GM19043 (cell line): ENCODE data around the gene ZRSR2.
"Not testable (repeated sequence)": the region's sequence is repeated elsewhere in the genome, so short reads cannot be mapped to it uniquely, and the experiment has no call there.

Experiments used
- ATAC-seq: cut with Tn5 transposase; IDR thresholded peaks from one replicate; pipeline ENCODE4 v1.9.1; 2021; ENCODE audit warnings: low read depth; ENCODE audit not compliant: unreplicated experiment

ZRSR2 gene

DNA sequence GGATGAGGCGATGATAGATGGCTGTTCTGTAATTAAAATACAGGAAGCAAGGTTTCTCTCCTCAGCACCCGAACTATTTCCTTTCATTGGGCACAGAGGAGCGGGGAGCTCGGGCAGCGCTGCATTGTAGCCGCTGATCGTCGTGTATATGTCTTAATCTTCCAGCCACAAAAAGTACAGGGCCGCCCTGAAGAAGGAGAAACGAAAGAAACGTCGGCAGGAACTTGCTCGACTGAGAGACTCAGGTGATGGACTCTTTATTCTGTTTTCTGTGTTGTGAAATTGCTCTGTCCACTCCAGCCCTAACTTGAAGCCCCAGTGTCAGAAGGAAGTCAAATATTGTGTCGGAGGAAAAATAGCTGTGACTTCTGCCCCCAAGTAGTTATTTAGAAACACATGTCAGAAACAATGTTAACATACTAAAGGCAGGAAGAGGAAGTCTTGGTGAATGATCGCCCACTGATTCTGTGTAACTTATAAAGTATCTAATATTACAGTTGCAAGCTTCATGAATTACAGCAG, 546 bp downstream of the ZRSR2 start:
- peak; percentile 5 for ATAC-seq

DNA sequence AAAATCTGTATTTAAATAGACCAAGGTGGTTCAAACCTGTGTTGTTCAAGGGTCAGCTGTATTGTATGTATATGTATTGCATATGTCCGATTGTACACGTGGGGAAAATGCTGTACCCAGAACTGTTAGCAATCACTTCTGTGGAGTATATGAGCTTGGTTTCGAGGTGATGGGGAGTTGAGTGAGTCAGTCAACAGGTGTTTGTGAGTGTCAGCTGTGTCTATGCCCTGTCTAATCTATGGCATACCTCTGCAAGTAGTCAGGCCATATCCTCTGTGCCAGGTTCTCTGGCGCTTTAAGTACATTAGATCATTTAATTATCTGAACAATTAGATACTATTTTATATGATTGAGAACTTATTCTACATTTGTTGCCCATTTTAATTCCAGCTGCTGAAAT, 7.4 kb downstream of the ZRSR2 start:
- no peak for ATAC-seq

DNA sequence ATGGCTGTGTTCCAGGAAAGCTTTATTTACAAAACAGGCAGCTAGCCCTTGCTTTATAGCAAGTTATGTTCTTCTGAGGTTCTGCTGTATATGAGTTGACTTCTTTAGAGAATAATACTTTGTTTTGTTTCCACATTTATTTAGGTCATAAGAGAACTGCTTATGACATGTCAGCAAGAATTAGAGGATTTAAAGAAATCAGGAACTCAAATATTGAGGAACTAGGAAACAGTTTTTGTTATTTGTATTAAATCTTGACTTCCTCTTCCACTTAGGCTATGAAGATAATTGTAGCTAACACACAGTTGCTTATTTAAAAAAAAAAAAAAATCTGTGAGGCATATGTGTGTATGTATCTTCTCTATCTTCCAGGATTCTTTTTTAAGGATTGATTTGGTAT, 14.3 kb downstream of the ZRSR2 start:
- ATAC-seq = no peak

DNA sequence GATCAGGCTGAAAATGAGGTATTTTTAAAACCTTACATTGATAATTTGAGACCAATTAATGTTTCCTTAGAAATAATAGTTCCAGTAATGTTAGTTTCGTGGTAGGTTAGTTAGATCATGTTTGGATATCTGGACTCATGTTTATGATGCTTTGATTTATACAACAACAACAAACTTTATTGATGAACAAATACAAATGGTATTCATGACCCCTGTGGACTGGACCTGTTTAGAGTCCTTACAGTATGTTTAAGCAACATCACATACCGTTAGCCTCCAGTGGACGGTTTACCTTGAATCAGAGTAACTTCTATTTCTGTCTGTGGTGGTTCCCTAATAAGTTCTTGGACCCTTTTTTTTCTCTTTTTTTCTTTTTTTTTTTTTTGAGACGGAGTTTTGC, 18.0 kb downstream of the ZRSR2 start:
- no peak for ATAC-seq

DNA sequence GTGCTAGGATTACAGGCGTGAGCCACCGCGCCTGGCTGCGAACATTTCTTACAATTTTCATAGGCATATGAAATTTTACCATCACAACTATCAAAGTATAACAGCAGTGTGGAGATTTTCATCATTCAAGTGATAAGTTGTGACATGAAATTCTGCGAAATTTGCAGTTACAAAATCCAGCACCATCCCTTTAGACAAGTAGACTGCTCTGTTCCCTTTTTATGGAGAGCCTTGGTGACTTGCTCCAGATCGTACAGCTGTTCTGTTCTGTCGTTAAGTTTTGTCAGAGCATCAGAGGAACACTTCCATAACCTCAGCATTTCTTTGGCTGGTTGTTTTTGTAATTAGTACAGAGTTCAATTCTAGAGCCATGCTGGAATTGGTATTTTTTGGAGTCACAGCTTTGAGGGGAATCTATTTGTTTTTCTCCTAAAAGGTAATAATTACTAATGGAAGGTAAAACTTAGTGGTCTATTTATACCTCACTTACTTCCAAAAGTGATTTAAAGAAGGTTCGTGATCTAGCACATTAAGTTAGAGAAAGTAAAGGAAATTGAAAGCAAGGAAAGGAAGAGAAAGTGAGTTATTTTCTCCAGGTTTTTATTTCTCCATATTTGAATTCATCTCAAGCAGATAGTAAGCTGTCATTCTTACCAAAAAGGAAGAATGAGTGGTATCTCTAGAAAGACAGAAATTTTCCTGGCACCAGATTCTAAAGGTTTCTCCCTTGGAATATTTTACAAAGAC, 22.1 kb downstream of the ZRSR2 start:
- no peak for ATAC-seq

DNA sequence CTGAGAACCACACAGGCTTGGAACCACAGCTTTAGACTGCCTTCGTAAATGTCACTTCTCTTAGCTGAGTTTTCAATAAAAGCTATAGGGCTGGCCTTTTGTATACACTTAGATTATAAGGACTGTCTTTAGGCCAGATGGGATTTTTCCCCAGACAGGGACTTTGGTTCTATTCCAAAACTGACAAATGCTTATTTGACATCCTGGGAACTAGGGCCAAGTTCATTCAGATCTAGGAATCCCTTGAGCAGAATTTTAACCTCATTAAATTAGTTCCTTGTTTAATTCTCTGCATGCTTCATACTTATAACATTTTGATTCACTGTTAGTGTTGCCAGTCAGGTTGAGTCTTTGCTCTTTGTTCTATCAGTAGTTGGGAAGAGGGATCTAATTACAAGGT, 23.1 kb downstream of the ZRSR2 start:
- ATAC-seq = no peak

DNA sequence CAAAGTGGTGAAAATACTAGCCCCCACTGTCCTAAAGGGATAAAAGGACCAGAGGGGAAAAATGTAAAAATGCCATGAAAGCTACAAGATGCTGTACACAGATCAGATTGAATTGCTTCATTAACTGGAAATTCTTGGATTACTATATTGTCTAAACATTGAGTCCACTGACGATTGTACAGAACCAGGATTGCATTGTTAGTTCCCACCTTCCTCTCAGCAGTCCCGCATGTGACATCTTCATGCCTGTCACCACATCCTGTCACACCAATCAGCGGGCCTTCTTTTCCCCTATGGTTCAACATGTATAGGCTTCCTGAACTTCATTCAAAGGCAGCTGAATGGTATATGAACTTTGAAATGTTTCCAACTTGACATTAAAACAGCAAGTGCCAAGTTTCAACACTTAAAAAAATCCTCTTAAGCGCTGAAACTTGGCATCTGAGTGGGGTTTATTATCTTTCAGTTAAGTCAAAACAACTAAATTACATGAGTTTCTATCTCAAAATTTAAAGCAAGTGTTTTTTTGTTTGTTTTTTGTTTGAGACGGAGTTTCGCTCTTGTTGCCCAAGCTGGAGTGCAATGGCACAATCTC, 24.6 kb downstream of the ZRSR2 start:
- ATAC-seq = no peak

DNA sequence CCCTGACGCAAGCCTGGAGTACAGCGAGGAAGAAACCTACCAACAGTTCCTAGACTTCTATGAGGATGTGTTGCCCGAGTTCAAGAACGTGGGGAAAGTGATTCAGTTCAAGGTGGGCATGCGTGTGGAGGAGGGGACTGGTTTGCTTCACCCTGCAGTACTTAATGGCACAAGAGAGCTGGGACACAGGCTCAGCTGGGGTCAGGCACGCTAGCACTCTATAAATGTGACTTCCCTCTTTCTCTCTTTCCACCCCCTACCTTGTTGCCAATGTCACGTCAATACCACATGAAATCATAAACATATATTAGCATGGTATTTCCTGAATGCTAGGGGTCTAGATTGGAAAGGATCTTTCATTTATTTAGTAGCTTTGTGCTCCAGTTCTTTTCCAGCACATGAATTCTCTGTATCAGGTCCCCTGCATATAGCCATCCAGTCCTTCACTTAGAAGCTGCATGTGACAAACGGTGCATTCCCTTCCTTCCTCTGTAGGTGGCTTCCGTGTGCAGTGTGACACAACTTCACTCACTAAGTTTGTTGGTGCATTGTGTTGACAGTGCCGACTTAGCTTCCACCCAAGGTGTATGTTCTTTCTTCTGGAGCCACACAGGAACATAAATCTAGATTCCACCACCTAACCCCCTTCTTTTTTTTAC, 25.6 kb downstream of the ZRSR2 start:
- peak; percentile 68 for ATAC-seq

DNA sequence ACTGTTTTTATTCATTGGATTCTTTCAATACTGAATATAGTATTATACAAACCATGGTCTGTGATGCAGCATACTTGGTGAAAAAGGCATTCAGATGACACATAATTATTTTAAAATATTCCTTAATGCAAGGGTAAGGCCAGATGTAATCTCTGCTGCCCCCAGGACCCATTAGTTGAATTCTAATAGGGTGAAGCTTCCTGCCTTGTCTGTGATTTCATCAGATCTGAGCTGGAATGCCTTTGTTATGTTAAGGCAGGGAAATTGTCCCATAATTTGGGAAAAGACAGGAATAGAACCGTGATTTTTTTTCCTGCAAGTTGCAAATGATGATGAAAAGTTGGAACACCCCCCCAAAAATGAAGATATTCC, 26.1 kb downstream of the ZRSR2 start:
- no peak for ATAC-seq

DNA sequence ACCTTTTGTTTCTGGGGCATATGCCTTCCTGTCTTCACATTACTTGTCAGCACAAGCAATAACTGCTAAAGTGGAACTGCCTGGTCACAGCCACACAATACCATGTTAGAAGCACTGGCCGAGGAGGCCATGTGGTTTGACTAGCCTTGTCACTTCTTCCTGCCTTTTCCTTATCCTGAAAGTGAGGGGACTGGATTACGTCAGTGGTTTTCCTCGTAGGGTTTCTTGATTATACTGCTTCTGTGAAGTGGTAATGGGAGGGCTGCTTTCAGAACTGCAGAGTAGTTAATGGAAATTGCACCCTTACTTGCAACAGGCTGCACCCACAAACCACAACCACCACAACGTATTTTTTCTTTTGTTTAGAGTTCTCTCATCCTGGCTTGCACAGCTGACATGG, 26.6 kb downstream of the ZRSR2 start:
- no peak for ATAC-seq

DNA sequence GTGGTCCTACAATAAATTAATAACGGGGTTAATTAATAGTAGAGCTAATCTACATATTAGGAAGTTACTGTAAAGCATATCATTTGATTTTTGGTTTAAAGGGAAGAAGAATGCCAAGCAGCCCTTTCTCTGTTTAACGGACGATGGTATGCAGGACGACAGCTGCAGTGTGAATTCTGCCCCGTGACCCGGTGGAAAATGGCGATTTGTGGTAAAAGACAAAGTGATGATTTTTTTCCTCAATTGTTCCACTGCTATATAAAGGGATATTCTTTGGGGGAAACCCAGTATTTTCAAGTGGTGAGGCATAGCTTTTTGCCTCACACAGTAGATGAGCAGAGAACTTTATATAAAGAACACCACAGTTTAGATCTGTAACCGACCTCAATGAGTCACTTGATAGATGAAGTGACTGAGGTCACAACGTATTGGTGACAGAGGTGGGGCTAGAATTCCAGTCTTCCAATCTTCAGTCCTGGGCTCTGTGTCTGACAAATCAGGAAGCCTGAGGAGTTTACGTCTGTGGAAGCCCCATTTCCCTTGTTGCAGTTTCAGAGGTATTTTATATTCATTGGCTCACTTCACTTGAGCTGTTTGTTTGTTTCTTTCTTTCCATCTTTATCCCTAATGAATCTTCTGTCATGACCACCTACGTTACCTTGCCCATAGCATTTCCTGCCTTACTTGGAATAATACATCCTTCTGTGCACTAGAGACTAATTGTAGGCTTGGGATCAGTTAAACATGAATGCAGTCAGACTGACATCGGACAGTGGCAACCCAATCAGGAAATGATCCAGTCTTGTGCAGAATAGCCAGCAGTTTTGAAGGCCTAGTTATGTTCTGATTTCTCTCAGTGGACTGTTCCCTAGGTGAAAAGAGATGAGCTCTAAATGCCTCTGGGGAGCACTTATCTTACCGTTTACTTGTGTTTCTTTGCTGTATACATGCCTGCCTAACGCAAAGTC, 30.1 kb downstream of the ZRSR2 start:
- ATAC-seq = no peak

DNA sequence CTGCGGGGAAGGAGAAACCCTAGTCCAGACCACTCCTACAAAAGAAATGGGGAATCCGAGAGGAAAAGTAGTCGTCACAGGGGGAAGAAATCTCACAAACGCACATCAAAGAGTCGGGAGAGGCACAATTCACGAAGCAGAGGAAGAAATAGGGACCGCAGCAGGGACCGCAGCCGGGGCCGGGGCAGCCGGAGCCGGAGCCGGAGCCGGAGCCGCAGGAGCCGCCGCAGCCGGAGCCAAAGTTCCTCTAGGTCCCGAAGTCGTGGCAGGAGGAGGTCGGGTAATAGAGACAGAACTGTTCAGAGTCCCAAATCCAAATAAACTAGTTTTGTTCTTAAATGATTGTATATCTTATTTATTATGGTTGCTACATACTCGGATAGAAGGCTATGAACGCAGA, 32.6 kb downstream of the ZRSR2 start:
- no peak for ATAC-seq

DNA sequence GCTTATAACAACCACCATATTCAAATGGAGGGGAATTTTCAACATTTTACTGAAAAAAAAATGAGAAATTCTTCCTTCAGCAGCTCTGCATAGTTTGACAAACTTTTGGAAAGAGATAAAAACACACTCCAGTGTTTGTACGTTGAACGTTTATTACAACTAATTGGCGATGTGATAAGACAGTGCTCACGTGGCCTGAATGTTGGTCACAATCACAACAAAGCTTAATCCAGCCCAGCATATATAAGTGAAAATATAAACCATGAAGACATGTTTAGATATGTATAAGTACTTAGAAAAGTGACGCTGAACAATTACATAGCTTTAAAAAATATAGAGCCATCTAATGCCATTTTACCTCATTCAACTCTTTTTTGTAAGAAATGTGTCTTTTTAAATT, 35.7 kb downstream of the ZRSR2 start:
- ATAC-seq = no peak

DNA sequence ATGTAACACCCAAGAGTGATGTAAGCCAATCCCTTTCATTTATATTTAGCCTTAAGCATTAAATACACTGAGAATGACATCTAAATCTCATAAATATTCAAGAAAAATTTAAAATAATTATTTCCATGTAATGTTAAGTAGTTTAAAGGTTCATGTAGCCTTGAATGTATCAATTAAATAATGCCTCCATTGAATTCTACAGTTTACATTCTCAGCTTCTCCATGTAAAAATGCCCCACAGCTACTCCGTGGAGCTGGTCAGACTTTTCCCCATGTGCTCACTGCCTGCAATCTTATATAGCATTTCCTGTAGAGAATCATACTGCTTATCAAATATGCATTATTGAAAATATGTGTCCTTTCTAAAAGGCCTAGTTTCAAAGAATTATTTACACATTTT, 38.9 kb downstream of the ZRSR2 start:
- no peak for ATAC-seq

DNA sequence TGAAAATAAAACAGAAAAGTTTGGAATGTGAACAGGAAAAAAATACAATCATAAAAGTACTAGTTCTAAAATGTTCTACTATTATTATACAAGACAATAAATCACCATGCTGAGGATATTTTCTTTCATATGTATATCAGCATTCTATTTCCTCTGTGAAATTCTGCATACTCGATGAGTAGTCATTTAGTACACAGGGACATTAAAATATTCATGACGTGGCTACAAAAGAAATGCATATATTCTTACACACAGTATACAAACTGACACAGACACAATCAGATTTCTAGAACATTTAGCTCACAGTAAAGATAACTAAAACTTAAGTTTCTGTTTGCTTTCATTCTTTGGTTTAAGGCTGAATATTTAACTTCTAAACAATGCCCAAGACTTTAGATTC, 41.1 kb downstream of the ZRSR2 start:
- ATAC-seq = not testable (repeated sequence)

DNA sequence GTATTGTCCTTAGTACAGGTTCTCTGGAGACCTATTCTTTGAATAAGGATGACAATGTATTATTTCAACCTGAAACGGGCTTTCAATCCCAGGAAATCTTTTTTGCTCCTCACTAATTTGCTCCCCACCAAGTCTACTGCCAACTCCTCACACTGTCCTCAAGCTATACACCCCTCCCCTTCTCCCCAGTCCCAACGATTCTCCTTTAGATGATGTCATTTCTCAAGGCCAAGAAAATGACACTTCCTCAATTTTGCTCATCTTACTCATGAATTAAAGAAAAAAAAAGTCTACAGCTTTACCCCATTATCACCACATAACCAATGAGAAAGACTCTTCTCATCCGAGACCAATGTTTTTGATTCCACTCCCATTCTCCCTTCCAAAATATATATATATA, 43.8 kb downstream of the ZRSR2 start:
- no peak for ATAC-seq

DNA sequence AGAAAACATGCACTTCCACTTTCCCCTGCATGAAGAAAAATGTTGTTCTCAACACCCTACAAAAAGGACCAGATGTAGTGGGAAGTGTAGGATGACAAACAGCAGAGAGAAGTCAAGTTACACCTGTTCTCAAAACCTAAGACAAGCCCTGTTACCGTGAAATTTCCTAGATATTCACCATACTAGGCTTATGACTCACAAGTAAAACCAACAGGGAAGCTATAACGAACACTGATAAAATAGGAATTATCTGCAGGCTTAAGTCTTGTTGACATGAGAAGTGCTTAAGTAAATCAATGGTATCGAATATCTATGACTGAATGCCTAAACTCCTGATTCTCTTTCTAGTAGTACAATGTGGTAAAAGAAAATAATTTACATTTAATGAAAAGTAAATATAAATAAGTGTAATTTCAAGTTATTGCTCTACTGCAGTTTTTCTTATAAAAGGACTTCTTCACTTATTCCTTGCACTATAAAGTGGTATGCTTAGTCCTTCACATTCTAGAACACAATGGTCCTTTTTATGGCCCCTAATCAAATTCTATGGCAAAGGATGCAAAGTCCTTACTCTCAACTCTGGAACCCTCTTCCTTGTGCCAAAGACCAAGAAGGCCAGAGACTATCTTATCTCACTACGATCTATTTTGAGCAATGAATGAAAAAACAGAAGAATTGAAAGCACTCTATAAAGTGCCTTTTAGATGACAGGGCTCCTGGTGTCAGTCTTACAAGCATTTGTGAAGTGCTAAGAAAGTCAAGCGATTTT, 44.7 kb downstream of the ZRSR2 start:
- no peak for ATAC-seq

DNA sequence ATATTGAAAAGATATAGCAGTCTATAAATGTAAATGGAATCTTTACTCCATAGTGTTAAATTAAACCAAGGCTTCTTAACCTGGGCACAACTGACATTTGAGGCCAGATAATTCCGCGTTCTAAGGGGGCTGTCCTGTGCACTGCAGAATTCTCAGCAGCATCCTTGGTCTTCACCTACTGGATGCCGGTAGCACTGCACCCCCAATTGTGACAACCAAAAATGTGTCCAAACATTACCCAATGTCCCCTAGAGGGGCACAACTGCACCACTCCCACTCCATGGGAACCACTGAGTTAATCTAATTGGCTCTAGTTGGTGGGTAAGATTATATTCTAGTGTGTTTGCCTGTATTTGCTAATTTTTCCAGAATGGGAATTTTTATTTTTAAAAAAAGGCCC, 47.7 kb downstream of the ZRSR2 start:
- no peak for ATAC-seq

DNA sequence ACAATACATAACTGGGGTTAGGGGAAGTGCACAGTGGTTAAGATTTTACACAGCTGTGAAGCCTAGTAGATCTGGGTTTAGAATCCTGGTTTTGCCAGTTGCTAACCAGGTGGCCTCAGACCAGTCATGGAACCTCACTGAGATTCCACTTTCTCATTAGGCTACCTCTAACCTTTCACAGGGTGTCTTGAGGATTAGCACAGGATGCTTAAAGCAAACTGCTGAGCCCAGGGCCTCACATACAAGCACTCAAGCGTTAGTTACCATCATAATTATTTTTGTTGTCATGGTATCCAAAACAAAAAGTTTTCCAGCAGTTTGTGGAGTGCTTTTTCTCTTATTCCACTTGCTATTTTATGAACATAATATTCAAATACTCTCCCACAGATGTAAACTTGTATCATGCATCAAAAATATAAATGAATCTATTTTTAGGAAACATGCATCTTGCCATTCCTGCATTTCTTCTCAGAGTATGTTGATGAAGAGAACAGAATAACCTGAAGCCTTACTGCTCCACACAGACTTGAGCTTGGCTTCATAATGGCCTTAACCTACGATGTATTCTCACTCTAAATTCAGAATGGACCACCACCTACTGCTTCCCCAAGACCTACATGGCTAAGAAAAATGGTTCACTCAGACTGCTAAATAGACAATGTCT, 51.7 kb downstream of the ZRSR2 start:
- no peak for ATAC-seq

DNA sequence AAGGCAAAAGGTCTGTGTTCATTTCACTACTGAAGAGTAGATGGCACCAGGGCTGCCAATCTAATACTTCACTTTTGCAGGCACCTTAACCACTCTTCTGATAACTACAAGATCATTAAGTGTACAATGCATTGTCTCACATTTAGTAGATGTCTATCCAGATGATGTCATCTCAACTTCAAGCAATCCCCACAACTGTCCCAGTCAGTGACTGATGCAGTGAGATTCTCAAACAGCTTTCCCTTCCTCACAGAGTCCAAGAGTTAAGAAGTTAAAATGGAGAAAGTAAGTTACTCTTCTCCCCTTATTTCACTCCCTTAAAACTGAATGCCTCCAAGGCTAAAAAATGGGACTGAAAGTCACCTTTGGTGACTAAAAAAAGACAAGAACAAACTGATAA, 53.7 kb downstream of the ZRSR2 start:
- no peak for ATAC-seq
